Pancreas (tissue), 10 donors: ENCODE results near the gene EIF3D. TPM values are rescaled to one million over a fixed set of nuclear protein-coding genes. Genes with fewer than 3 reads are reported as not detected.
"Not testable (repeated sequence)": the region's sequence is repeated elsewhere in the genome, so short reads cannot be mapped to it uniquely, and the experiment has no call there.

ENCODE experiments used
- ATAC-seq, 4 donors: fragments of 200-7000 bp; cut with Tn5 transposase; one replicate each; pipeline versions ENCODE4 v1.8.0 to v1.9.1; 2020; ENCODE audit warnings: mild to moderate bottlenecking in 4 of 4, moderate library complexity in 4 of 4
- DNase-seq, 6 donors: peaks; one replicate each; pipeline ENCODE4 v3.0.0-alpha.2; 2020
- FAIRE-seq: peaks from 2 replicates; lab custom pipeline; 2012; peaks lifted over from hg19 to GRCh38; lab: Jason Lieb, UNC
- H3K27ac ChIP-seq, 4 donors: fragments of 200-600 bp; sonication (generic); 1 replicate in 3 of 4; 2 replicates in 1 of 4; pipeline versions ENCODE4 v1.5.0 to v1.8.0; 2020
- H3K27me3 ChIP-seq, 4 donors: fragments of 200-600 bp; one replicate each; pipeline ENCODE4 v1.8.0; 2021
- H3K36me3 ChIP-seq, 3 donors: fragments of 200-600 bp; sonication (generic) in 1 of 3; one replicate each; pipeline versions ENCODE4 v1.5.0 to v1.8.0; 2020 to 2021
- H3K4me1 ChIP-seq, 3 donors: fragments of 200-600 bp; one replicate each; pipeline ENCODE4 v1.8.0; 2021
- H3K4me3 ChIP-seq, 4 donors: fragments of 200-600 bp; sonication (generic) in 2 of 4; one replicate each; pipeline versions ENCODE4 v1.5.0 to v1.8.0; 2020 to 2021
- H3K9me3 ChIP-seq, 4 donors: fragments of 200-600 bp; one replicate each; pipeline ENCODE4 v1.8.0; 2021
- CTCF ChIP-seq, 4 donors: fragments of 200-600 bp; sonication (generic) in 3 of 4; IDR thresholded peaks; one replicate each; pipeline versions ENCODE4 v1.5.0 to v1.8.0; 2021; ENCODE audit warnings: antibody characterized with exemption in 4 of 4
- WGBS, 2 donors: extraction: QIAGEN DNeasy Blood & Tissue Kit; methylation state at CpG; one replicate each; pipeline ENCODE4 v1.1.7; 2013; 5-methylcytosine and 5-hydroxymethylcytosine counted together
- intact Hi-C, 3 donors: fragments of 100-400 bp; cut with DNase I; formaldehyde crosslinking; loops; one replicate each; pipeline versions ENCODE4 v1.11.1 to v1.14.2; 2022
- polyA plus RNA-seq, 2 donors: library from polyadenylated mRNA; stranded (reverse); fragments of 200-250 nt; gene quantifications; one replicate each; pipeline ENCODE4 v1.2.3, GENCODE V29; 2013
- total RNA-seq, 6 donors: library from RNA; stranded (reverse); fragmentation: NEBNext Ultra II Directional in 4 of 6; extraction: Animal tissue kit (Norgen Biotek cat#: 25700) in 4 of 6; gene quantifications; one replicate each; pipeline versions ENCODE4 v1.2.1 to v1.2.4, GENCODE V29; 2021 to 2023
- donor health status: healthy with polysubstance abuse.
- donor health status: DM: no; HTN: no; CAD: no; lungs with moderate emphysema.
- donor health status: DM: no; HTN: no; CAD: no.
- donor health status: control.
- donor health status: control.
- donor health status: Bipolar disorder and iron deficiency.
- donor health status: DM: yes; HTN: yes; CAD: no.
- donor health status: DM: no; HTN: no; CAD: no.
- donor health status: DM: no; HTN: no; CAD: no.
- donor health status: DM: yes; HTN: yes; CAD: no.

EIF3D gene
- total and polyA plus RNA-seq, 8 donors = 106 to 182 (median 136) TPM

- FAIRE-seq (no peak), ATAC-seq (no peak), DNase-seq (no peak)
- no peak overlapping the region for H3K4me3 ChIP-seq
- no peak overlapping the region for H3K27ac ChIP-seq
- H3K4me1 ChIP-seq = peaks cover 0 to 2% (median 0%) of the 10 kb centered on the region in 3 donors
- no peak for TF ChIP-seq CTCF (IDR thresholded peaks at IDR 0.05)
- no peaks in the 10 kb centered on the region for H3K9me3 ChIP-seq
- intact Hi-C loops = loop anchor here in 1 of 3 donors (5.0 to 10.0 kb wide), 2 partner anchors 224 to 316 kb away; no protein-coding TSS in a partner anchor
- WGBS, 2 donors = 66 to 69% methylated on average over 12 of the region's 12 CpGs
- H3K27me3 ChIP-seq = no peaks in the 10 kb centered on the region
- H3K36me3 ChIP-seq = no peaks in the 10 kb centered on the region
These were observed 12.1 kb upstream of the EIF3D start for GRCh38 chr22:36540867-36541642.

- H3K4me1 ChIP-seq = no peaks in the 10 kb centered on the region
- no peak for FAIRE-seq
- no peak overlapping the region for H3K4me3 ChIP-seq
- no peak for DNase-seq
- WGBS, 2 donors = 58 to 71% methylated on average over 7 of the region's 7 CpGs
- H3K9me3 ChIP-seq = no peaks in the 10 kb centered on the region
- no peak for TF ChIP-seq CTCF (IDR thresholded peaks at IDR 0.05)
- H3K36me3 ChIP-seq = no peaks in the 10 kb centered on the region
- no peak overlapping the region for H3K27ac ChIP-seq
- intact Hi-C loops = no loop called here
- ATAC-seq = no peak
- H3K27me3 ChIP-seq = no peaks in the 10 kb centered on the region
These were observed 9.6 kb upstream of the EIF3D start for GRCh38 chr22:36538529-36538928.

- Histone ChIP-seq H3K4me3 (no peak overlapping the region), H3K36me3 (no peaks in the 10 kb centered on the region), H3K9me3 (no peaks in the 10 kb centered on the region), H3K4me1 (no peaks in the 10 kb centered on the region), H3K27me3 (no peaks in the 10 kb centered on the region), H3K27ac (no peak overlapping the region)
- WGBS, 2 donors = 41 to 42% methylated on average over 7 of the region's 7 CpGs
- DNase-seq = no peak
- intact Hi-C loops = no loop called here
- FAIRE-seq = no peak
- TF ChIP-seq CTCF (IDR thresholded peaks at IDR 0.05) = no peak
- no peak for ATAC-seq
These were observed 7.8 kb upstream of the EIF3D start for GRCh38 chr22:36536717-36537116.

- not testable (repeated sequence) for ATAC-seq, H3K27me3 ChIP-seq
- 80 to 86% methylated on average over 4 of the region's 4 CpGs for WGBS, 2 donors
These were observed 4.4 kb upstream of the EIF3D start for GRCh38 chr22:36533320-36533719.

GRCh38 chr22:36532466-36532865 is 3.5 kb upstream of the EIF3D start:
- H3K9me3 ChIP-seq = no peaks in the 10 kb centered on the region
- DNase-seq (no peak), ATAC-seq (no peak), FAIRE-seq (no peak)
- H3K27ac ChIP-seq = no peak overlapping the region
- H3K4me3 ChIP-seq = no peak overlapping the region
- H3K4me1 ChIP-seq = peaks cover 0 to 3% (median 0%) of the 10 kb centered on the region in 3 donors
- H3K36me3 ChIP-seq = no peaks in the 10 kb centered on the region
- no peaks in the 10 kb centered on the region for H3K27me3 ChIP-seq
- intact Hi-C loops = no loop called here
- WGBS, 2 donors = 88 to 93% methylated on average over 2 of the region's 2 CpGs
- no peak for TF ChIP-seq CTCF (IDR thresholded peaks at IDR 0.05)

More at GRCh38 chr22:36533320-36533719, 4.4 kb upstream of the EIF3D start:
- H3K4me1 ChIP-seq, H3K4me3 ChIP-seq, DNase-seq, H3K36me3 ChIP-seq, H3K9me3 ChIP-seq, FAIRE-seq, H3K27ac ChIP-seq, intact Hi-C loops: not testable (repeated sequence)
